ENCODE measurements around the gene AKIP1. TPM values are rescaled to one million over a fixed set of nuclear protein-coding genes. Genes with fewer than 3 reads are reported as not detected.

Gene AKIP1
- total RNA-seq, 1 experiment from 2014 or later, result 15.1 TPM

Small RNA genes lying within 50 kb of the gene (small RNA-seq; reads per million reads assigned to genes)
- gene RF00019, result not detected

Other genes starting within 250 kb of the AKIP1 start
- 13.3 and 15.3 TPM in 2 replicates for gene TRIM66, start 228.5 kb upstream of the AKIP1 start, total RNA-seq (2014; rRNA removed; shearing (Covaris generic); ENCODE audit: low replicate concordance)
- 2,423 and 3,362 TPM in 2 replicates for gene RPL27A, start 228.4 kb upstream of the AKIP1 start, total RNA-seq (2014; rRNA removed; shearing (Covaris generic); ENCODE audit: low replicate concordance)
- not detected in 2 replicates for gene C11orf16, start 21.8 kb downstream of the AKIP1 start, total RNA-seq (2014; rRNA removed; shearing (Covaris generic); ENCODE audit: low replicate concordance)
- gene ASCL3, start 31.8 kb downstream of the AKIP1 start, total RNA-seq (2014; rRNA removed; shearing (Covaris generic); ENCODE audit: low replicate concordance), result not detected in 2 replicates
- gene TMEM9B, start 53.3 kb downstream of the AKIP1 start, total RNA-seq (2014; rRNA removed; shearing (Covaris generic); ENCODE audit: low replicate concordance), result 32.9 and 40.0 TPM in 2 replicates
- gene NRIP3, start 92.8 kb downstream of the AKIP1 start, total RNA-seq (2014; rRNA removed; shearing (Covaris generic); ENCODE audit: low replicate concordance), result not detected in 2 replicates
- gene SCUBE2, start 180.4 kb downstream of the AKIP1 start, total RNA-seq (2014; rRNA removed; shearing (Covaris generic); ENCODE audit: low replicate concordance), result 6.8 TPM in 1 of 2 replicates, not detected in the other

Measured in Karpas-422 (cell line).